Caco-2 (cell line): ENCODE measurements around the gene DUSP1. TPM values are rescaled to one million over a fixed set of nuclear protein-coding genes. Genes with fewer than 3 reads are reported as not detected.

Source experiments
- BruUV-seq: library from RNA; stranded (reverse); fragments of 400-500 nt; replicated peaks from 2 replicates; lab custom pipeline; 2021; lab: Mats Ljungman, UMichigan
- CTCF ChIA-PET: fragments of 300-600 bp; sonication (Branson Sonifier 250); formaldehyde crosslinking; loops from one replicate; lab custom pipeline; 2022; ENCODE audit warnings: antibody characterized with exemption; lab: Charles Lee
- POLR2A ChIA-PET: fragments of 300-600 bp; sonication (Branson Sonifier 250); formaldehyde crosslinking; loops from one replicate; lab custom pipeline; 2022; ENCODE audit warnings: antibody characterized with exemption; lab: Charles Lee
- DNase-seq, 2 experiments: peaks; one replicate each; pipeline versions ENCODE4 v3.0.0 to v3.0.0-alpha.2; 2020 to 2022
- H3K27me3 ChIP-seq: replicated peaks from 2 replicates; pipeline ENCODE4 v1.6.0; 2011; ENCODE audit warnings: low read length; ENCODE audit not compliant: control insufficient read depth, insufficient read depth
- H3K36me3 ChIP-seq: 2 replicates; pipeline ENCODE4 v1.5.1; 2011; ENCODE audit warnings: low read length; ENCODE audit not compliant: control insufficient read depth, insufficient read depth
- H3K4me1 ChIP-seq: fragments of 250-450 bp; sonication (Bioruptor Pico); 2 replicates; pipeline ENCODE4 v1.5.1; 2020; ENCODE audit warnings: mild to moderate bottlenecking
- H3K4me3 ChIP-seq: 2 replicates; pipeline ENCODE4 v1.5.1; 2011; ENCODE audit warnings: low read depth, mild to moderate bottlenecking, control low read depth, low read length
- H3K9me3 ChIP-seq: fragments of 250-450 bp; sonication (Bioruptor Pico); 2 replicates; pipeline ENCODE4 v1.5.1; 2020; ENCODE audit warnings: mild to moderate bottlenecking, moderate library complexity
- H3K27ac Mint-ChIP-seq: one replicate; pipeline ENCODE4 v1.8.0; 2022; ENCODE audit warnings: mixed read lengths; ENCODE audit not compliant: unreplicated experiment
- H3K27me3 Mint-ChIP-seq: one replicate; pipeline ENCODE4 v1.8.0; 2022; ENCODE audit warnings: mixed read lengths; ENCODE audit not compliant: insufficient read depth, unreplicated experiment
- H3K36me3 Mint-ChIP-seq: one replicate; pipeline ENCODE4 v1.8.0; 2022; ENCODE audit warnings: mild to moderate bottlenecking, mixed read lengths; ENCODE audit not compliant: insufficient read depth, unreplicated experiment
- H3K4me1 Mint-ChIP-seq: one replicate; pipeline ENCODE4 v1.8.0; 2022; ENCODE audit warnings: low read depth, mixed read lengths; ENCODE audit not compliant: unreplicated experiment
- H3K4me3 Mint-ChIP-seq: one replicate; pipeline ENCODE4 v1.8.0; 2022; ENCODE audit warnings: mild to moderate bottlenecking, moderate library complexity, mixed read lengths; ENCODE audit not compliant: unreplicated experiment
- H3K9me3 Mint-ChIP-seq: one replicate; pipeline ENCODE4 v1.8.0; 2022; ENCODE audit warnings: mixed read lengths; ENCODE audit not compliant: unreplicated experiment
- CTCF ChIP-seq, 2 experiments: fragments of 200-600 bp in 1 of 2; IDR thresholded peaks; 1 replicate in 1 of 2; 2 replicates in 1 of 2; pipeline versions ENCODE4 v1.5.1 to v1.8.0; 2011 to 2022; ENCODE audit warnings: antibody characterized with exemption in 1 of 2, control low read depth in 1 of 2, inconsistent platforms in 1 of 2, low read depth in 1 of 2, low read length in 1 of 2, mild to moderate bottlenecking in 1 of 2, moderate library complexity in 1 of 2; ENCODE audit not compliant: insufficient read depth in 1 of 2, severe bottlenecking in 1 of 2, unreplicated experiment in 1 of 2
- intact Hi-C: fragments of 100-400 bp; cut with micrococcal nuclease; formaldehyde crosslinking; loops from one replicate; pipeline ENCODE4 v1.10.0; 2022; ENCODE audit not compliant: unreplicated experiment
- total RNA-seq: library from RNA; stranded (reverse); gene quantifications from 2 replicates; pipeline ENCODE4 v1.2.3, GENCODE V29; 2022

DUSP1 gene
- total RNA-seq, 1 experiment from 2014 or later, result 28.3 TPM

DNA sequence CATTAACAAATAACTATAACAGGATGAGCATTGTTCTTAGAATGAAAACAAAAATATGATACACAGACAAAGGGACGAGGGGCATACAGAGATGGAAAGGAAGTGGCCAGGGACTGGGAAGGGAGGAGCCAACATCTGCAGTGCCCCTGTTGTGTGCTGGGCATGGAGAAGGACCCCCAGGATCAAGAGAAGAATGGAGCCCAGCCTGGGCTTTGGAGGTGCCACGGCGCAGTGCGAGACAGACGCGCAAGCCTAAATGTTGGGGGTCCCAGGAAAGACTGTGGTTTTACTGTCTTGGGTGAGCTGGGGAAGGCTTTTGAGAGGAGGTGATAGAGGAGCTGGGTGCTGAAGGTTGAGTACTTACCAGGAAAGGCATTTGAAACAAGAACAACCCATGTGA, 28.4 kb upstream of the DUSP1 start:
- no peak for TF ChIP-seq CTCF (IDR thresholded peaks at IDR 0.05; ENCODE audit: insufficient read depth in 1 of 2, low read depth in 1 of 2, low read length in 1 of 2, severe bottlenecking in 1 of 2, unreplicated experiment in 1 of 2)
- intact Hi-C loops, result no loop called here
- no peak overlapping the region for H3K4me3 Mint-ChIP-seq
- no peaks in the 10 kb centered on the region for H3K4me1 Mint-ChIP-seq
- H3K27me3 Mint-ChIP-seq, result no peaks in the 10 kb centered on the region
- DNase-seq, result no peak
- ChIA-PET POLR2A (no interaction called here), CTCF (no interaction called here)
- no peaks in the 10 kb centered on the region for H3K36me3 Mint-ChIP-seq
- H3K4me3 ChIP-seq, result no peak overlapping the region
- no TSS peak for BruUV-seq
- no peak overlapping the region for H3K27ac Mint-ChIP-seq
- H3K4me1 ChIP-seq, result peaks cover 9% of the 10 kb centered on the region
- H3K9me3 ChIP-seq, result no peaks in the 10 kb centered on the region
- no peaks in the 10 kb centered on the region for H3K9me3 Mint-ChIP-seq
- H3K36me3 ChIP-seq, result no peaks in the 10 kb centered on the region
- no peaks in the 10 kb centered on the region for H3K27me3 ChIP-seq

DNA sequence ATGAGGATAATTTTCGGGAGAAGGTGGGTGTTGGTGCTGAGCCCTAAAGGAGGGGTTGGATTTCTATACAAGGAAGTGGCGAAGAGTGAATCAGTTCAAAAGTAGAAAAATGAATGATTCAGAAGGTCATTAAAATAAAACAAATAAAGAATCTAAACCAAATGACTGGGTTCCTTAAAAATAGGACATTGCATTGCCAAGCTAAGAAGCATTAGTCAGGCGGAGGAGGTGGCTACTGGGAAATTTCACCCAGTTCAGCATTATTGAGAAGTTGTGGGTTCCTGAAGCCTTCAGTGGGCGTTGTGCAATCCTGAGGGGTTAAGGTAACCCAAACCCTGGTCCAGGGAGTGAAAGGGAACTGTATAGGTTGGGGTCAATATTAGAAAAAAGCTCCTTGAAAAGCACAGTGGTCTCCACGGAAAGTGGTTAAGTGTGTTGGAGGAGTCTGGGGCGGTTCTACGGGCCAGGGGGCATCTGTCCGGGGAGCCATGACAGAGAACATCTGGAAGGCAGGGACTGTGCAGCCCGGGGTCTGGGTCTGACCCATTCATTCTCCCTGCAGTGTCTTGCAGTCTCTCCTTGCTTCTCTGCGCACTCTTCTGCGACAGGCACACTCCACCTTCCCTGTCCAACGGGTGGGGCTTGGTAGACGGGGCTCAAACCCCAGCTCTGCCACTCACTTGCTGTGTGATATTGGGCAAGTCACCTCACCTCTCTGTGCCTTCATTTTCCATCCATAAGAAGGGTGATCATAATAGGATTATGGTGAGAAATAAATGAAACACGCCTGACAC, 27.6 kb upstream of the DUSP1 start:
- H3K9me3 ChIP-seq, result no peaks in the 10 kb centered on the region; the same call in 1 of the 2 replicates
- ChIA-PET POLR2A (interaction anchor here (1.3 kb wide), 1 partner anchor 27 kb away, joined by 5 read pairs; no protein-coding TSS in a partner anchor), CTCF (no interaction called here)
- no peaks in the 10 kb centered on the region for H3K4me1 Mint-ChIP-seq
- H3K27ac Mint-ChIP-seq, result no peak overlapping the region
- H3K36me3 Mint-ChIP-seq, result no peaks in the 10 kb centered on the region
- H3K36me3 ChIP-seq, result no peaks in the 10 kb centered on the region
- H3K4me3 ChIP-seq, result no peak overlapping the region
- intact Hi-C loops, result no loop called here
- H3K27me3 Mint-ChIP-seq, result no peaks in the 10 kb centered on the region
- no peak overlapping the region for H3K4me3 Mint-ChIP-seq
- peaks cover 16% of the 10 kb centered on the region for H3K4me1 ChIP-seq
- no peak for DNase-seq
- H3K9me3 Mint-ChIP-seq, result no peaks in the 10 kb centered on the region
- no peak for TF ChIP-seq CTCF (IDR thresholded peaks at IDR 0.05; ENCODE audit: insufficient read depth in 1 of 2, low read depth in 1 of 2, low read length in 1 of 2, severe bottlenecking in 1 of 2, unreplicated experiment in 1 of 2)
- no peaks in the 10 kb centered on the region for H3K27me3 ChIP-seq
- BruUV-seq, result no TSS peak

GRCh38 chr5:172797771-172798191, 26.8 kb upstream of the DUSP1 start:
- no peaks in the 10 kb centered on the region for H3K27me3 ChIP-seq
- TF ChIP-seq CTCF (IDR thresholded peaks at IDR 0.05; ENCODE audit: insufficient read depth in 1 of 2, low read depth in 1 of 2, low read length in 1 of 2, severe bottlenecking in 1 of 2, unreplicated experiment in 1 of 2), result no peak
- H3K4me1 ChIP-seq, result peaks cover 16% of the 10 kb centered on the region
- H3K27me3 Mint-ChIP-seq, result no peaks in the 10 kb centered on the region
- H3K36me3 ChIP-seq, result no peaks in the 10 kb centered on the region
- no peak overlapping the region for H3K4me3 ChIP-seq
- no peak overlapping the region for H3K4me3 Mint-ChIP-seq
- CTCF ChIA-PET, result interaction anchor here (0.7 to 1.2 kb wide), 2 partner anchors 9 to 23 kb away, joined by 3 read pairs; no protein-coding TSS in a partner anchor
- no peak for DNase-seq
- H3K4me1 Mint-ChIP-seq, result no peaks in the 10 kb centered on the region
- H3K36me3 Mint-ChIP-seq, result no peaks in the 10 kb centered on the region
- intact Hi-C loops, result no loop called here
- no TSS peak for BruUV-seq
- H3K27ac Mint-ChIP-seq, result no peak overlapping the region
- no peaks in the 10 kb centered on the region; the same call in 1 of the 2 replicates for H3K9me3 ChIP-seq
- POLR2A ChIA-PET, result interaction anchor here (0.6 to 1.3 kb wide), 2 partner anchors 9 to 26 kb away, joined by 4 to 5 read pairs; no protein-coding TSS in a partner anchor
- no peaks in the 10 kb centered on the region for H3K9me3 Mint-ChIP-seq
